ENCODE data around the gene BRD1. TPM values are rescaled to one million over a fixed set of nuclear protein-coding genes. Genes with fewer than 3 reads are reported as not detected.

Gene BRD1
- total RNA-seq, 1 donor from 2014 or later = 37.4 TPM

DNA sequence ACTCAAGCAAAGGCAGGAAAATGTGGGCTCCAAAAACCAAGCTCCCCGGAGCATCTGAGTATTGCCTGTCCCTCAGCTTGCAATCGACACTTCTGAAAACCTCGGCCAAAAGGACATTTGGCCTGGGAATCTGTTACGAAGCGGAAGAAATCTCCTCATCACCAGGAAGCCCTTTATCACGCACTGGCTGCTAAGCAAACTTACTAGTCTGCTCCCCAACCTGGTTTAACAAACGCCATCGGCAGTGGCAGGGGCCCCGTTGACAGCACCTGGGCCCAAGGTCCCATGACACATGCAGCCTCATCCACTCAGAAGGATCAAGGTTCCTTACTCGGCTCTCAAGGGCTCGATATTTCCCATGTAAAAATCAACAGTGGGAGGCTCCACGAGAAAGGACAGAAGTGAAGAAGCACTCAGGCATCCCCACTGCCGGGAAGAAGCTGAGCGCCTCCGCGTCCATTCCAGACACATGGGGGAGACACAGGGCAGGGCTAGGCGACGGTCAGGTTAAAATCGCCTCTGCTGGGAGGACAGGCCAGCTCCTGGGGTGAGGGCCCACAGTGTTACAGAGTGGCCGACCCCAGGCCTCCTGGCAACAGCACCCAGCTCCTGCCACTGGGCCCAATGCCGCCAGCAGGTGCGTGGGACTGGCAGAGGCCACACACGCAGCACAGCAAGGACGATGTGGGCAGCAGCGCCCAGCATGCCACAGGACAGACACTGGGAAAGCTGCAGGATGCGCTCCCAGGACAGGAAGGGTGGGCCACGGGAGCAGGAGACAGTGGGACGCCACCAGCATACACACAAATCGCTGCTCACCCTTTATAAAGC lies 27.1 kb downstream of the BRD1 start:
- no peak for DNase-seq
- intact Hi-C loops (cut with DNase I) = no loop called here
- peak overlapping the region; percentile 78 for H3K27ac ChIP-seq
- no peaks in the 10 kb centered on the region for H3K27me3 ChIP-seq (ENCODE audit: low read depth)
- peaks cover 21% of the 10 kb centered on the region for H3K4me1 ChIP-seq
- peaks cover 79% of the 10 kb centered on the region for H3K36me3 ChIP-seq
- ATAC-seq = peak; percentile 14 to 20
- H3K9me3 ChIP-seq = no peaks in the 10 kb centered on the region
- H3K4me3 ChIP-seq = no peak overlapping the region
- TF ChIP-seq, protein P1, sequence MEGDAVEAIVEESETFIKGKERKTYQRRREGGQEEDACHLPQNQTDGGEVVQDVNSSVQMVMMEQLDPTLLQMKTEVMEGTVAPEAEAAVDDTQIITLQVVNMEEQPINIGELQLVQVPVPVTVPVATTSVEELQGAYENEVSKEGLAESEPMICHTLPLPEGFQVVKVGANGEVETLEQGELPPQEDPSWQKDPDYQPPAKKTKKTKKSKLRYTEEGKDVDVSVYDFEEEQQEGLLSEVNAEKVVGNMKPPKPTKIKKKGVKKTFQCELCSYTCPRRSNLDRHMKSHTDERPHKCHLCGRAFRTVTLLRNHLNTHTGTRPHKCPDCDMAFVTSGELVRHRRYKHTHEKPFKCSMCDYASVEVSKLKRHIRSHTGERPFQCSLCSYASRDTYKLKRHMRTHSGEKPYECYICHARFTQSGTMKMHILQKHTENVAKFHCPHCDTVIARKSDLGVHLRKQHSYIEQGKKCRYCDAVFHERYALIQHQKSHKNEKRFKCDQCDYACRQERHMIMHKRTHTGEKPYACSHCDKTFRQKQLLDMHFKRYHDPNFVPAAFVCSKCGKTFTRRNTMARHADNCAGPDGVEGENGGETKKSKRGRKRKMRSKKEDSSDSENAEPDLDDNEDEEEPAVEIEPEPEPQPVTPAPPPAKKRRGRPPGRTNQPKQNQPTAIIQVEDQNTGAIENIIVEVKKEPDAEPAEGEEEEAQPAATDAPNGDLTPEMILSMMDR (IDR thresholded peaks at IDR 0.05) = no peak

DNA sequence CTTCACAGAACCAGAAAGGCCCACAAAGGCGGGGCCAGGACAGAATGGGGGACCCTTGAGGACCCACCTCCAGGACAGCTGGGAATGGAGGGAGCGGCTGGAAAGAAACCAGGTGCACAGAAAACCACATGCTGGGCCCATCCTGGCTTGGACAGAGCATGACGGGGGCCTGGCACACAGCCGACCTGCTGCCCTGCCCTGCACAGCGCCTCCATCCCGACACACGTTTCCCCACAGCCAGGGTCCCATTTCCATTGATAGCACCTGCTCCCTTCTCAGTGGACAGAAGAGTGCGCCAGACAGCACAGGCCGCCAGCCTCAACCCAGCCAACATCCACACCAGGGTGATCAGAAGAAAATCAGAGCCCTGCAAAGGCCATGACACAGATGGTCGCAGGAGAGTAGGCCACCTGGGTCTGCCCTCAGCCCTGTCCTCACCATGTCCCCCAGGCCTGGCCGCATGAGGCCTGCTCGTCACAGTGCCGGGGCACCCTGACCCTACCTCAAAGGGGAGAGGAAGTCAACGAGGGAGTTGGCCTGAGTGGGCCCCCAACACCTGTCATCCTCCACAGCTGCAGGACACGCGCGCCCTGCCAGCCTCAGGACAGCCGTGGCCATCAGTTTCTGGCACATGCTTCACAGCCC lies 28.1 kb downstream of the BRD1 start:
- TF ChIP-seq, protein P1 (IDR thresholded peaks at IDR 0.05) = no peak
- intact Hi-C loops (cut with DNase I) = no loop called here
- no peak for ATAC-seq
- Histone ChIP-seq H3K27me3 (ENCODE audit: low read depth) (no peaks in the 10 kb centered on the region), H3K36me3 (peaks cover 81% of the 10 kb centered on the region), H3K4me3 (no peak overlapping the region), H3K9me3 (no peaks in the 10 kb centered on the region), H3K4me1 (peaks cover 21% of the 10 kb centered on the region), H3K27ac (peak overlapping the region; percentile 78)
- no peak for DNase-seq

DNA sequence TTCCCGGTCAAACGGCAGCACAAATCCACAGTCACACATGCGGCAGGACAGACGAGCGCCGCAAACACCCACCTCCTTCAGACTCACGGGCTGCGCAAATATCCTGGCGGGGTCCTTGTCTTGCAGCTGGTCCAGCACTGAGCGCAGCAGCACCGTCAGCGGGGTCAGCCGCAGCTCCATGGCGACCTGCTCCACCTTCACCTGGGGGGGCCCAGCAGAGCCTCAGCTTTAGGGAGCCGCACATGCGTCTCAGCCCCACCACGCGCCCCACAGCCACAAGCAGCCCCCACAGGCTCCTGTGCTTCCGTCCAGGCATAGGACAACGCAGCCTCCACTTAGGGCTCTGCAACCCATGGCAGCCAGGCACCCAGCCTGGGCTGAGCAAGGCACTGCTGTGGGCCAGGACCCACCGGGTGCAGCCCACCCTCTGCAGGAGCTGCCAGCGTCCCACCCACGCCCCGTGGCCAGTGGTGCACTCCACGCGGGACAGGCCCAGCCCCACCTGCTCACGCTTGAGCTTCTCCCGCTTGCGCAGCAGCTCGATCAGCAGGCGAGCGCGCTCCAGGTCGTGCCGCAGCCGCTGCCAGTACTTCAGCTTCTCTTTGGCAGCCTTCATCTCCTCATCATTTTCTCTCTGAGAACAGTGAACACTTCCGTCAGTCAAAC lies 29.1 kb downstream of the BRD1 start:
- H3K36me3 ChIP-seq = peaks cover 81% of the 10 kb centered on the region
- no peak overlapping the region for H3K4me3 ChIP-seq
- no peaks in the 10 kb centered on the region for H3K9me3 ChIP-seq
- intact Hi-C loops (cut with DNase I) = no loop called here
- H3K4me1 ChIP-seq = peaks cover 14% of the 10 kb centered on the region
- DNase-seq (no peak), ATAC-seq (no peak)
- TF ChIP-seq, protein P1 (IDR thresholded peaks at IDR 0.05) = no peak
- no peak overlapping the region for H3K27ac ChIP-seq
- no peaks in the 10 kb centered on the region for H3K27me3 ChIP-seq (ENCODE audit: low read depth)

DNA sequence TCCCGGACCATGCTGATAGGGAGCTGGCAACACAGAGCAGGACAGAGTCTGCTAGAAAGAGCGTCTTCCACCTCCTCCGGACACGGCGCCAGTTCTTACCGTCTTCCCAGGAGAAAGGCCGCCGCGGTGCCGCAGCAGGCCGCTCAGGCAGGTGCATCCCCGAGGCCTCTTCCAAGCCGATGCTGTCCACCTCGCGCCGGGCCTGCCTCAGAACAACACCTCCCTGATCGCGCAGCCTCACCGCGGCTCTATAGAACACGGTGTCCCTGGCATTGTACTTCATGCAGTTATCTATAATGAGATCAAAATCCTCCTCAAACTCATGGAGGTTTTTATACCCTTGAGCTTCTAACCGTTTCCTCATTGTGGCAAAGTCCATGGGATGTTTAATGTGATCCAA lies 30.0 kb downstream of the BRD1 start:
- Histone ChIP-seq H3K27me3 (ENCODE audit: low read depth) (no peaks in the 10 kb centered on the region), H3K9me3 (no peaks in the 10 kb centered on the region), H3K4me1 (peaks cover 8% of the 10 kb centered on the region), H3K36me3 (peaks cover 81% of the 10 kb centered on the region), H3K27ac (no peak overlapping the region), H3K4me3 (no peak overlapping the region)
- TF ChIP-seq, protein P1 (IDR thresholded peaks at IDR 0.05) = no peak
- intact Hi-C loops (cut with DNase I) = no loop called here
- DNase-seq (no peak), ATAC-seq (no peak)

DNA sequence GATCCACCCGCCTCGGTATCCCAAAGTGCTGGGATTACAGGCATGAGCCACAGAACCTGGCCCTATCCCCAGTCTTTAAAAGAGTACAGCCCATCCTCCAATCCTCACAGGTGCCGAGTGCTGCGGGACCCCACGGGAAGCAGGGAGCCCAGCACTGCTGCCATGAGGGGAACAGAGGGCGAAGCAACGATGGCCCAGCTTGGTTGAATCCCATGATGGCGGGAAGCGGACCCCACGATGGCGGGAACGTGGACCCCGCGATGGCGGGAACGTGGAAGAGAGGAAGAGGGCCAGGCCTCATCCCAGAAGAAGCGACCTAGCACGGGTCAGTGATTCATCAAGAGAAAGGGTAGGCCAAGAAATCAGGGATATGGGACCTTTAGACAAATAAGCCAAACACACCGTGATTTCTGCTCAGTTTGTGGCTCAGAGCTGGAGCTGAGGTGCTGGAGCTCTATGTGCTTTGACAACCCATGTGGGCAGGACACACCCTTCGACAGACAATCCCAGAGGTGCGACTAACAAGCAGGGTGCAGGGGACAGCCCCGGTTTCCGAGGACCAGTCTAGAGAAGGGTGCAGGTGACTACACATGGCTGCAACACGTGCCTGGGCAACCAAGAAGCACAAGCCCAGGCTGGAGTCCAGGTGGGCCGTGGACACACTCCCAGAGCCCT lies 30.9 kb downstream of the BRD1 start:
- intact Hi-C loops (cut with DNase I) = no loop called here
- no peak for DNase-seq

More for the DNA sequence above, 30.9 kb downstream of the BRD1 start:
- ATAC-seq = no peak
- TF ChIP-seq, protein P1 (IDR thresholded peaks at IDR 0.05) = no peak
- peaks cover 86% of the 10 kb centered on the region for H3K36me3 ChIP-seq
- H3K27ac ChIP-seq = no peak overlapping the region
- no peaks in the 10 kb centered on the region for H3K9me3 ChIP-seq
- peaks cover 7% of the 10 kb centered on the region for H3K4me1 ChIP-seq
- no peak overlapping the region for H3K4me3 ChIP-seq
- H3K27me3 ChIP-seq (ENCODE audit: low read depth) = no peaks in the 10 kb centered on the region

Measured in lower lobe of right lung (tissue), 2 donors.